ENCODE measurements around the gene RPL35A. TPM values are rescaled to one million over a fixed set of nuclear protein-coding genes. Genes with fewer than 3 reads are reported as not detected.
"Not testable (repeated sequence)": the region's sequence is repeated elsewhere in the genome, so short reads cannot be mapped to it uniquely, and the experiment has no call there.

The RPL35A gene
- total and polyA plus RNA-seq, 5 experiments from 2014 or later: 1,870 to 2,647 (median 2,221) TPM

- DNase-seq, ATAC-seq, H3K27ac Mint-ChIP-seq, H3K27me3 Mint-ChIP-seq, POLR2A ChIA-PET, H3K4me3 Mint-ChIP-seq: not testable (repeated sequence)
- Mint-ChIP-seq H3K36me3 (peaks cover 0 to 26% (median 12%) of the 10 kb centered on the region in 3 donors), H3K4me1 (peaks cover 2 to 22% (median 13%) of the 10 kb centered on the region in 4 donors), H3K9me3 (peaks cover 0 to 29% (median 11%) of the 10 kb centered on the region in 9 donors)
These were observed 17.5 kb downstream of the RPL35A start for GRCh38 chr3:197967337-197967989.

GRCh38 chr3:197970588-197970987 is 20.6 kb downstream of the RPL35A start:
- ATAC-seq (no peak), DNase-seq (no peak)
- peaks cover 0 to 3% (median 0%) of the 10 kb centered on the region in 5 donors for H3K27me3 Mint-ChIP-seq
- H3K4me3 Mint-ChIP-seq: no peak overlapping the region
- peaks cover 16 to 36% (median 16%) of the 10 kb centered on the region in 3 donors for H3K36me3 Mint-ChIP-seq
- peaks cover 0 to 31% (median 15%) of the 10 kb centered on the region in 9 donors for H3K9me3 Mint-ChIP-seq
- POLR2A ChIA-PET: no interaction called here
- peaks cover 0 to 9% (median 4%) of the 10 kb centered on the region in 4 donors for H3K4me1 Mint-ChIP-seq
- H3K27ac Mint-ChIP-seq: peak overlapping the region in 1 of 10 donors; percentile 26

GRCh38 chr3:197974016-197974415 is 24.0 kb downstream of the RPL35A start:
- Mint-ChIP-seq H3K27me3 (peaks cover 0 to 3% (median 0%) of the 10 kb centered on the region in 5 donors), H3K36me3 (peaks cover 7 to 37% (median 31%) of the 10 kb centered on the region in 3 donors), H3K27ac (no peak overlapping the region)

GRCh38 chr3:197975311-197975710 is 25.3 kb downstream of the RPL35A start:
- Mint-ChIP-seq H3K9me3 (peaks cover 0 to 11% (median 5%) of the 10 kb centered on the region in 9 donors), H3K27ac (peak overlapping the region in 1 of 10 donors; percentile 21), H3K27me3 (peaks cover 0 to 3% (median 0%) of the 10 kb centered on the region in 5 donors), H3K4me1 (peaks cover 0 to 9% (median 3%) of the 10 kb centered on the region in 4 donors), H3K36me3 (peaks cover 7 to 40% (median 33%) of the 10 kb centered on the region in 3 donors), H3K4me3 (no peak overlapping the region)
- POLR2A ChIA-PET: no interaction called here
- no peak for ATAC-seq
- no peak for DNase-seq

More at GRCh38 chr3:197974016-197974415, 24.0 kb downstream of the RPL35A start:
- ATAC-seq: no peak
- peaks cover 0 to 9% (median 3%) of the 10 kb centered on the region in 4 donors for H3K4me1 Mint-ChIP-seq
- no peak overlapping the region for H3K4me3 Mint-ChIP-seq
- POLR2A ChIA-PET: interaction anchor here (0.5 kb wide), 1 partner anchor 18 kb away, joined by 3 read pairs; no protein-coding TSS in a partner anchor
- H3K9me3 Mint-ChIP-seq: peaks cover 0 to 11% (median 5%) of the 10 kb centered on the region in 9 donors
- no peak for DNase-seq

DNA sequence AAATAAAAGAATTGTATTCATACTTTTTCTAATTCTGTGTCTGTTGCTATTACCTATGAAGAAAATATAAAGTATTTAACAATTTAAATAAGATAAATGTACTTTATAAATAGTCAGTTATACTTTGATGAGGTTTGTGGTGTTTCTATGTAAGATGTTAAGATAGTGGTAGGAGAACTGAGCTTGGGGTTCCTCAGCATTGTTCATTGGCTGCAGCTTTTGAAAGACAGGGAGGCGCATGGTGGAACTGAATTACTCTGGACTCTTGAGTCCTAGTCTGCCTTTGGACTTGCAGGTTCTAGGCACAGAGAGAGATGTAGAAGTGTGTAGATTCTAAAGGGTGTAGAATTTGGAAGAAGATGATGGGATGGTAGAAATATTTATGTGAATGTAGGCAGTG is 33.1 kb downstream of the RPL35A start:
- Mint-ChIP-seq H3K27me3 (no peaks in the 10 kb centered on the region), H3K27ac (peak overlapping the region in 2 of 10 donors; percentile 57 to 82), H3K9me3 (no peaks in the 10 kb centered on the region), H3K4me1 (peaks cover 6 to 16% (median 13%) of the 10 kb centered on the region in 4 donors), H3K4me3 (peak overlapping the region in 4 of 10 donors; percentile 21 to 68 (median 46)), H3K36me3 (peaks cover 3 to 30% (median 18%) of the 10 kb centered on the region in 3 donors)
- DNase-seq (peak in 1 of 10 donors; percentile 4), ATAC-seq (peak in 1 of 2 donors; percentile 47)
- POLR2A ChIA-PET: interaction anchor here (1.4 kb wide), 1 partner anchor 21 kb away, joined by 4 read pairs; no protein-coding TSS in a partner anchor

DNA sequence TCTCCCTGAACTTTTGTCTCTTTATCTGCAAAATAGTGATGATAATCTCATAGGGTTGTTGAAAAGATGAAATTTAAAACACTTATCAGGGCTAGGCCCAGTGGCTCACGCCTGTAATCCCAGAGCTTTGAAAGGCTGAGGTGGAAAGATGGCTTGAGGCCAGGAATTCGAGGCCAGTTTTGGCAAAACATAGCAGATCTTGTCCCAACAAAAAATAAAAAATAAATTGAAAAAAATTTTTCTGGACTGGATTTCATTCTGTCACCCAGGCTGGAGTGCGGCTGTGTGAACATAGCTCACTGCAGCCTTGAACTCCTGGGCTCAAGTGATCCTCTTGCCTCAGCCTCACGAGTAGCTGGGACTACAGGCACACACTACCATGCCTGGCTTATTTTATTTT is 39.7 kb downstream of the RPL35A start:
- no peak overlapping the region for H3K4me3 Mint-ChIP-seq
- ATAC-seq: no peak
- peaks cover 18 to 67% (median 38%) of the 10 kb centered on the region in 3 donors for H3K36me3 Mint-ChIP-seq
- DNase-seq: no peak
- H3K4me1 Mint-ChIP-seq: no peaks in the 10 kb centered on the region
- H3K27me3 Mint-ChIP-seq: no peaks in the 10 kb centered on the region
- no peak overlapping the region for H3K27ac Mint-ChIP-seq
- POLR2A ChIA-PET: no interaction called here
- no peaks in the 10 kb centered on the region for H3K9me3 Mint-ChIP-seq

GRCh38 chr3:197994736-197995135 is 44.7 kb downstream of the RPL35A start:
- H3K4me1 Mint-ChIP-seq: peaks cover 0 to 1% (median 0%) of the 10 kb centered on the region in 4 donors
- H3K36me3 Mint-ChIP-seq: peaks cover 11 to 76% (median 42%) of the 10 kb centered on the region in 3 donors
- no peaks in the 10 kb centered on the region for H3K27me3 Mint-ChIP-seq
- ATAC-seq: no peak
- H3K4me3 Mint-ChIP-seq: no peak overlapping the region
- no peak for DNase-seq
- H3K27ac Mint-ChIP-seq: no peak overlapping the region
- H3K9me3 Mint-ChIP-seq: no peaks in the 10 kb centered on the region
- POLR2A ChIA-PET: no interaction called here

DNA sequence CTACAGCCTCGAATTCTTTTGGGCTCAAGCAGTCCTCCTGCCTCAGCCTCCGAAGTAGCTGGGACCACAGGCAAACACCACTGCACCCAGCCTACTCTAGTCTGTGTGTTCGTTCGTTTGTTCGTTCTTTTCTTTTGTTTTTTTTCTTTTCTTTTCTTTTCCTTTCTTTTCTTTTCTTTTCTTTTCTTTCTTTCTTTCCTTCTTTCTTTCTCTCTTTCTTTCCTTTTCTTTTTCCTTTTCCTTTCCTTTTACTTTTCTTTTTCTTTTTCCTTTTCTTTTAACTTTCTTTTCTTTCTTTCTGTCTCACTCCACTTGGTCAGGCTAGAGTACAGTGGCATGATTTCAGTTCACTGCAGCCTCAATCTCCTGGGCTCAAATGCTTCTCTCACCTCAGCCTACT is 46.9 kb downstream of the RPL35A start:
- no peak for DNase-seq
- POLR2A ChIA-PET: no interaction called here
- Mint-ChIP-seq H3K27ac (peak overlapping the region in 2 of 10 donors; percentile 14 to 38), H3K9me3 (no peaks in the 10 kb centered on the region), H3K4me1 (peaks cover 0 to 1% (median 0%) of the 10 kb centered on the region in 4 donors), H3K27me3 (no peaks in the 10 kb centered on the region), H3K4me3 (no peak overlapping the region), H3K36me3 (peaks cover 14 to 71% (median 38%) of the 10 kb centered on the region in 3 donors)
- ATAC-seq: no peak

- no peak overlapping the region for H3K4me3 Mint-ChIP-seq
- no peaks in the 10 kb centered on the region for H3K9me3 Mint-ChIP-seq
- H3K4me1 Mint-ChIP-seq: peaks cover 0 to 1% (median 0%) of the 10 kb centered on the region in 4 donors
- ATAC-seq (no peak), DNase-seq (no peak)
- POLR2A ChIA-PET: no interaction called here
- no peak overlapping the region for H3K27ac Mint-ChIP-seq
- no peaks in the 10 kb centered on the region for H3K27me3 Mint-ChIP-seq
- H3K36me3 Mint-ChIP-seq: peaks cover 7 to 69% (median 32%) of the 10 kb centered on the region in 3 donors
These were observed 47.9 kb downstream of the RPL35A start for GRCh38 chr3:197997936-197998335.

Other genes with a start within 250 kb of the RPL35A start
- 10 to 100 TPM; 63.8 to 70.3 TPM for gene RUBCN, start 213.3 kb upstream of the RPL35A start, total RNA-seq
- gene RUBCN, start 213.3 kb upstream of the RPL35A start, polyA plus RNA-seq: 10 to 100 TPM; 20.3 to 23.6 (median 21.7) TPM
- 10 to 100 TPM; 66.4 to 70.2 TPM for gene FYTTD1, start 200.3 kb upstream of the RPL35A start, total RNA-seq
- gene FYTTD1, start 200.3 kb upstream of the RPL35A start, polyA plus RNA-seq: 100 to 1,000 TPM in 1 of 3 donors, 10 to 100 TPM in 2; 93.5 to 123 (median 93.7) TPM
- gene LRCH3, start 158.9 kb upstream of the RPL35A start, total RNA-seq: 10 to 100 TPM; 70.2 to 81.8 TPM
- 10 to 100 TPM; 11.7 to 20.4 (median 16.6) TPM for gene LRCH3, start 158.9 kb upstream of the RPL35A start, polyA plus RNA-seq
- gene LMLN, start 10.0 kb downstream of the RPL35A start, total RNA-seq: 10 to 100 TPM; 11.0 to 13.2 TPM
- gene LMLN, start 10.0 kb downstream of the RPL35A start, polyA plus RNA-seq: 1 to 10 TPM; 3.3 to 4.9 (median 3.9) TPM